GM19238 (cell line): ENCODE data around the gene ADARB2.
"Not testable (repeated sequence)": the region's sequence is repeated elsewhere in the genome, so short reads cannot be mapped to it uniquely, and the experiment has no call there.

Experiments used
- DNase-seq: peaks from one replicate; pipeline ENCODE4 v3.0.0; 2011; ENCODE audit warnings: low spot score; ENCODE audit not compliant: insufficient read length

Gene ADARB2

DNA sequence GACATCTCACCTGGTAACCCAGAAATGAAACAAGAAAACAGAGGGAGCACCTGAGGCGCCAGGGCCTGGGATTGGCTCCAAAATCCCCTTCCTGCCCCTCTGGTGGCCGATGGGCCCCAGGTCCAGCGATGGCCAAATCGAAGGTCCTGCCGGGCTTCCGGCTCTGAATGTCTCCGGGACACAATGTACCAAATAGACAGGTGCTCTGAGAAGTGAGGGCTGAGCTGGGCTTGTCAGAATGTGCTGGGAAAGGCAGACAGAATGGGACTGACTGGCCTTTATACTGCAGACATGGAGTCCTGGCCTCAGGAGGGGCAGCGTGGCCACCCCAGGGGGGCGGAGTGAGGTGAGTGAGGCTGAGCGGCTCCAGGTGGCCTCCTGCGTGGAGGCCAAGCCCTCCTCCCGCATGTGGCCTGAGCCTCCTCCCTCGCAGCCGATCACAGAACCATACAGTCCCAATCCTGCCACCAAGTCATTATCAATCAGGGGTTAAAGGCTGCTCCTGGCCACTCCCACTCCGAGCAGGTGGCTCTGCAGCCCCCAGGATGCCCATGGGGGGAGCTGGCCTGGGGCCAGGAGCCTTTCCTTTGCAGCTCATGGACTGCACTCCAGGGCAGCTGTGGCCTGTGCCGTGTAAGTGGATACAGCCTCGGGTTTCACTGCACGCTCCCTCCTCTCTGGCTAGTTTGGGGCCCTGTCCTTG is 185.5 kb downstream of the ADARB2 start:
- DNase-seq, result no peak

DNA sequence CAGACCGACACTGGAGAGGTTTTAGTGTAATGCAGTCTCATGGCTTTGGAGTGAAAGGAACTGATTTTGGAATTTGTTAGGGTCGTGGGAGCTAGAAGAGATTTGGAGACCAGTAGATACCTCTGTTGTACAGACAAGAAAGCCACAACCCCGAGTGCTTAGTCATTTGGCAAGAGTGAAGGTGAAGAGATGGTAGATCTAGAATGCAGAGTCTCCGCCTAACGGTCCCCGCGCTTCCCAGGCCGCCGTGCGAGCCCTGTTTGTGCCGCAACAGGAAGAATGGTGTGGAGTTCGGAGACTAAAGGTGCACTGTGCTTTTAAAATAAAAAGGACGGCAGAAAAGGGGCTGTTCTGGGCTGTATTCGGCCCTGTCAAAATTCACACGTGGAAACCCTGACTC is 186.7 kb downstream of the ADARB2 start:
- no peak for DNase-seq

DNA sequence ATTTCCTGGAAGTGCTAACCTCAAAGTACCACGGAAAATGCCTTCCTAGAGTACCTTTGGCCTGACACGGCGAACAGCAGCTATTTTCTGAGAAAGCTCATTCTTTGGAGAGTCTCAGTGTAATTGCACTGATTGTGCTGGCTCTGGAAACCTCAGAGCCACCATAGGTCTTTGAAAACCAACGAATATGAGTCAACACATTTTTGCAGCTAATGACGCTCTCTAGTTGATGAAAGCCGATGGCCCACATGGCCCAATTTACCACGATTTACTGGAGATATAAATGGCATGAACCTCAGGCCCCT is 187.1 kb downstream of the ADARB2 start:
- DNase-seq, result no peak

DNA sequence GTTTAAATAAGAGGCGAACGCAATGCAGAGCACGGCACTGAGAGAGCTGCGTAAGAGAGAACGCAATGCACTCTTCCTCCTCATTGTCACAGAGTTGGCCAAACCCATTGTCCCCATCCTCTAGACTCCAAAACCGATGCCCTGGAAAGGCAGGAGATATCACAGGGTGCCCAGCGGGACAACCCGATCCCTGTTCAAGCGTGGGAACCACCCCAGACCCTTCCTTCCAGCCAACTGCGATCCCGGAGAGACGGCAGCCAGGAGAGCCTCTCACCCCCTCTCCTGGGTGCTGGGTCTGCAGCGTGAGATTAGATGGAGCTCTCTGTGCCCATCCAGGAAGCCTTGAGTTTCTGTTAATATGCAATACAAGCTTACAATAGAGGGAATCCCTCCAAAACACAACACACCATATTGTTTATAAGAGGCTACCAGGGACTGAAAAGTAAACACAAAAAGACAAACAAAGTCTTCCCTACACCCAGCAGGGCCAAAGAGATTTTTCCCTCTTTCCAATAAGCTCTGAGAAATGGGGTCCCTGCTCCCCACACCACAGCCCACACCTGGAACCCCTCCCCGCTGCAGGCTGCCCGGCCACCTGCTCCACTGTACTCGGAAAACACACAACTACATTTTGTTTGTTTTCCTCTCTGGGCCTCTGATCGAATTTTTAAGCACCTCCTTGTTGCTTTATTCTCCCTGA is 187.6 kb downstream of the ADARB2 start:
- no peak for DNase-seq

DNA sequence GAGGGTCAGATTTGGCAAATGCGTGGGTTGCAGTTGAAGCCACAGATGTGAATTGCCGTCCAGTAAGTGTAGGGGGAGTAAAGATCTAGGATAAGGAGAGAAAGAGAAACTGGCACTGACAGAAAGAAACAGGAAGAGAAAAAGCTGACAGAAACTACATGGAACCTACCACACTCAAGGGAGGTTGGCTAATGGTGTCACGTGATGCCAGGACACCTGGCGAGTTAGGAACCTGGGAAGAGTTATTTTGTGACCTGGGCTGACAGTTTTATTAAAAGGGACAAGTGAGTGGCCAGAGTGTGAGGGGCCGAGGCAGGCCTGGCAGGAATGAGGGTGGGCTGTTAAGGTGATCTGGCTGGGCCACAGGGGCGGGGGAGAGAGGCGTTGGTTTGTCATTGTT is 188.7 kb downstream of the ADARB2 start:
- no peak for DNase-seq

DNA sequence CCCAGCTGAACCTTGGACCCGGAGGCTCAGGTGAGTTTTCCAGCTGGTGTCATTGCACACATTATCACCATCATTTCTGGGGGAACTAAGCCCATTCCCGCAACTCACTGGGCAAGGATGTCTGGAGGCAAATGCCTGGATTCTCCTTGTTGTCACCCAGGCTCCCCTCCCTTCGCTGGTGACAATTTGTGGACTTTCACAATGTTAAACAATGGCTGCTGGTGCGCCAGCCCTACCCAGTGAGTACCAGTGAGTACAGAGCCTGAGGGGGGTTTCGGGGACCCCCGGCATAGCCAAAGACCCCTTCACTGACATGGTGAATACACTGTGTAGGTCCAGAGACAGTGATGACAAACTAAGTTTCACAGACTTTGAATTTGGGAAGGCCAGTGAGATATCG is 189.2 kb downstream of the ADARB2 start:
- no peak for DNase-seq

DNA sequence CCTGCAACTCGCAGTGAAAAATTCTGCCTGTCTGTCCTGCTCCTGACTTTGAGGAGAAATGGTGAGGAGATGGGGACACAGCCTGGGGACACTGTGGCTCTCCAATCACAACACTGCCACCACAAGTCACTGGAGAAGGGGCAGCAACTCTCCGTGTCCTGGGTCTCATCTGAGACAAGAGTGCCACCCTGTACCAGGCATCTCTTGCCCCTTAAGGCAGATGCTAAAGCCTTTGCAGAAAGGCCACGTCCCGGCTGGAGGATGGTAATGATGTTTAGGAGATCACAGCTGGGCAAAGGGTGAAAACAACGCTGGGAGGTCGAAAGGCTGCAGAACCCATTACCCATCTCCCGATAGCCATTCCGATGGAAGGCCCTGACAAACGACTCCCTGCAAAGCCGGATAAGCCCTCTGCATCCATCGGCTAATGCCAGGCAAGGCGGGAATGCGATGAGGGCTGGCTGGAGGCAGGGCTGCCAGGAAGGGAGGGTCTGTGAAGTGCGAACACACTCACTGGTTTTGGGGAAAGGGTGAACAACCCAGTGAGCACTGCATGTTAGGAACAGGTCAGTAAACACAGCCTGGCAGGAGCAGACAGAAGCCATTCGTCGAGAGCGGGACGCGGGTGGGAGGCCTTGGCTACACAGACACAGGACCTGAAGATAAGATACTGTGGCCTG is 190.8 kb downstream of the ADARB2 start:
- DNase-seq, result no peak

DNA sequence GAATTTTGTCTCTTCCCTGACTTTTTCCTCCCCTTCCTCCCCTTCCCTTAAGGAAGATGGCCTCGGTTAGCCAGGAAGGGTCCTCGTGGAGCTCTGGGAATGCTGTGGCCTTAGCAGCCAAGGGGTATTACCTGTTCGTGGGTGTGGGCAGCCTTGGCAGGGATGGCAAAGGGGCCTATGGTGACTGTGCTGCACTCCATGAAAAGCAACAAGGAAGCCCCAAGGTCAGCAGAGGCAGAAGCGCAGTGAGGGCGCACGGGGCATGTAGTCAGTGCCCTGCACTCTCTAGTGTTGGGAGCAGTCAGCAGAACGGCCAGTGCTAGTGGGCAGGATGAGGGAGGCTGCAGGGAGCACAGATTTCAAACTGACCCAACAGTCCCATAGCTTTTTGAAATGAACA is 191.8 kb downstream of the ADARB2 start:
- no peak for DNase-seq

DNA sequence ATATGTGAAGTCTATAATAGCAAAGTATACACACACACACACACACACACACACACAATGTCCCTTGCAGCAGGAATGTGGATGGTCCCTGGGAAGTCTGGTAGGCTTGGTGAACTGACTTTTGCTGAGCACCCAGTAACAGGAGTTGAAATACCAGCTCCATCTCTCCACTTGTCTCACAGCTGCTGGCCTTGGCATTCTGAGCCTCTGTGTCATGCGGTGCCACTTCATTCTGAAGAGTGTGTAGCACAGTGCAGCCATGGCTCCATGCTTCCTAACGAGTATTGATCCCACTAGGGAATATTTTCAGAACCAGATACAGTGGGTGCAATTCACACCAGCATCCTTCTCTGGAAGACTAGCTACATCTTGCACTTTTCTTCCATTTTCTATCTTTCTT is 192.4 kb downstream of the ADARB2 start:
- DNase-seq, result no peak

DNA sequence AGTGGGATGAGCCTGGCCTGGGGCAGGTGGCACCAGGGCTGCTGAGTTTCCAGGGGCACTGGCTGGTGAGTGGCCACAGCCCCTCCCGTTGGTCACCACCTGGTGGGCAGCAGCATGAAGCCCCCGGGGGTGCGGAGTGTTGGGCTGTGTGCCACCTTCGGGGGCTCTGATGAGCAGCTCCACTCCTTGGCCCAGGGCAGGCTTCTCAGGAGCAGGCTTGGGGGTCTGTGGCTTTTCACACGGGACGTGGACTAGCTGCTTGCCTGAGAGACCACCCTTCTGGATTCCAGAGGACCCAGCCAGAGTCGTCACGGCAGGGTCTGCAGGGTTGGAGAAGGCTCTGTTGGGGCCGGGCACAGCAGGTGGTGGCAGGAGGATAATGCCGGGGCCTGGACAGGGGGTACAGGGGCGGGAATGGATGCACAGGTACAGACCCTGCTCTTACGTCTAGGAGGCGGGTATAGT is 193.1 kb downstream of the ADARB2 start:
- no peak for DNase-seq

DNA sequence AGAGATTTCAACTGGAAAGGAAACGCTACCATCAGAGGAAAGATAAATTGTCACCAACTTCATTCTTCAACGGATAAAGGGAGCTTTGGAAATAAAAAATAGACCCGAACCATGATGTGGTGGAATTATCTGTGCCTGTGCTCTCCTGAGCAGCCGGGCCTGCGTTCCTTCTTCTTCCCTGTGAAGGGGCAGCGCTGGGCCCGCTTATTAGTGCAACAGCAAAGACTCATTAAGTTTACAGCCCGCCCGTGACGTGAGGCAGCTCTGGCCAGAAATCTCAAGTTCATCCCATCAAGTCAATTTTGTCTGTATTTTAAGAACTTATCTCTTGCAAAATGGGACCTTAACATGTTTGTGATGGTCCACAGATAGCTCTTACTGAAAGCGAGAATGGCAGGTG is 193.7 kb downstream of the ADARB2 start:
- no peak for DNase-seq

DNA sequence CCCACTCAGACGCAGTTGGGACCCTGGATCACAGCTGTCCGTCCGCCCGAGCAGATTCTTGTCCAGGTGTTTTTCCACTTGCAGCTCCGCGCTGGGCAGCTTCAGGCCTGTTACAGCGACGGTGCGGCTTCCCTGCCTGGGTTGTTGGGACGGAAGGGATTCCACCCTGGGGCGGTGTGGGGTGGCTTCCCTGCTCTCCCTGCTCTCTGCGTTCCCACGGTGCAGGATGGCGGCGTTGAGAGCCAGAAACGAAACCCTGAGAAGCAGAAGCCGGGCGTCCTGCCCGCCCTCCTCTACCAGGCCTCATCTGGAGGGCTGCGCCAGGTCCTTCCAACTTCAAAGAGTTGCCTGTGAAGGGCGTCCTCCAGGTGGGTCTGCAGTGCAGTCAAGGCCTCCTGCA is 194.4 kb downstream of the ADARB2 start:
- DNase-seq, result no peak

DNA sequence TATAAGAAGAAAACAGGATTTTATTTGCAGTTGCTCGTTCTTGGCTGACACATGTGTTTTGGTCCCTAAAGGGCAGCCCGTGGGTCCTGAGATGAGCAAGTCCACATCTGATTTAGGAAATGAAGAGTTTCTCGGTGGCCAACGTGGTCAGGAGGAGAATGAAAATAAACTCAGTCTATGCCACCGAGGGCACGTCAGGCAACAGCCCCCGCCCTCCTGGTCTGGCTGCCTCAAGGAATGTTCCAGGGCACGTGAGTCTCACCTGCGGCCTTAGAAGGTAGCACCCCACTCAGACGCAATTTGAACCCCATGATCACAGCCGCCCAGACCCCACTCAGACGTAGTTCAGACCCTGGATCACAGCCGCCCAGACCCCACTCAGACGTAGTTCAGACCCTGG is 197.2 kb downstream of the ADARB2 start:
- DNase-seq, result no peak

DNA sequence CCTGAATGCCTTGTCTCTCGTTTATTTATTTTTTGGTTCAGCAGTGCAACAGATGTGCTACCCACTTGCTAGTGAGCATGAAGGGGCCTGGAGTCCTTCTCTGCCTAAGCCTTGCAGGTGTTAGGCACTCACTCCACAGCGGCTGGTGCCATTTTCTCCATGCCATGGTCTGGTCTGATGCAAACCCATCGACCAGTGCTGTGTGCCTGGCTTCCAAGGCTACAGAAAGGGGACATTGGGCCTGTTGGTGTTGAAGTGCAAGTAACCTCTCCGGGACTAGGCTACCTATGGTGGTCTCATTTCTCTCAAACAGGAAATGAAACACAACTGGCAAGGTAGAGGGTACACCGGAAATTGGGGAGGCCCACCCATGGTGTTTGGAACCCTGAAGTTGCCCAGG is 198.1 kb downstream of the ADARB2 start:
- no peak for DNase-seq

DNA sequence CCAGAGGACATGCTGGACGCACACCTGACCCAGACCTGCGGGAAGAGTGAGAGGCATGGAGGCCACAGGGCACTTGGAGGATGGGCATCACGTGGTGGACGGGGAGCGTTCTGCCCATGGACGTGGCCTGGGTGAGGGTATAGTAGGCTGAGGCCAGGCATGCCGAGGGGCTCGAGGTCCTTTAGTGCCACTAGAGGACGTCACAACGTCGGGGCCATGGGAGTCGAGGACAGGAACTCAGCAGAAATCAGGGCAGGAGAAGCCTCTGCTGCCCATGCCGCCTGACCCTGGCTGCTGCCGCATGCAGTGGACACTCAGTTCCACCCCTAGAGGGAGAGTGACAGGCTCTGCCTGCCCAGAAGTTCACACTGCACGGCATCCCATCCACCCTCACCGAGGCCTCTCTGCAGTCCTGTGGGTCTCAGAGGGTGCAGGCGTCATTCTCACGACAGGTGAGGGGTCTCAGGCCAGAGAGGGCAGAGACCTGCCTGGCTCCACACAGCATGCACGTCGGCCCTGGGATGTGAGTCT is 198.7 kb downstream of the ADARB2 start:
- DNase-seq, result no peak

DNA sequence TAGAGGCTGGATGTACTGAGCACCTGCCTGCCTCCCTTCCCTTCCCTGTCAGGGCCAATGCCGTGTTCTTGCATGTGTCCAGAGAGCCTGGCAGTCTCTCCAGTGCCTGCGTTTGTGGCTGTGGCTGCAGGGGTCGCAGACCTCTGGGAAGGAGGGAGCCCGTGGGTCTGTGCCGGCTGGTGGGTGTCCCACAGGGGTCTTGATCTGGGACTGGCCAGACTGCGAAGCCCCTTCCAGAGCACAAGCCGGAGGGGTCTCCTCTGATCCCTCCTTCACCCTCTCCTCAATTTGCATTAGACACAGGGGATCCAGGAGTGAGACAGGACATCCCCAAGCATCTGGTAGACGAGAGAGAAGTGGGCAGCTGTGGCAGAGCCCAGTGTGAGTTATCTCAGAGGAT is 199.2 kb downstream of the ADARB2 start:
- no peak for DNase-seq

DNA sequence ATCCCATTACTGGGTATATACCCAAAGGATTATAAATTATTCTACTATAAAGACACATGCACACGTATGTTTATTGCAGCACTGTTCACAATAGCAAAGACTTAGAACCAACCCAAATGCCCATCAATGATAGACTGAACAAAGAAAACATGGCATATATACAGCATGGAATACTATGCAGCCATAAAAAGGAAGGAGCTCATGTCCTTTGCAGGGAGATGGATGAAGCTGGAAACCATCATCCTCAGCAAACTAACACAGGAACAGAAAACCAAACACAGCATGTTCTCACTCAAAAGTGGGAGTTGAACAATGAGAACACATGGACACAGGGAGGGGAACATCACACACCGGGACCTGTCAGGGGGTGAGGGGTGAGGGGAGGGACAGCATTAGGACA is 199.9 kb downstream of the ADARB2 start:
- not testable (repeated sequence) for DNase-seq

DNA sequence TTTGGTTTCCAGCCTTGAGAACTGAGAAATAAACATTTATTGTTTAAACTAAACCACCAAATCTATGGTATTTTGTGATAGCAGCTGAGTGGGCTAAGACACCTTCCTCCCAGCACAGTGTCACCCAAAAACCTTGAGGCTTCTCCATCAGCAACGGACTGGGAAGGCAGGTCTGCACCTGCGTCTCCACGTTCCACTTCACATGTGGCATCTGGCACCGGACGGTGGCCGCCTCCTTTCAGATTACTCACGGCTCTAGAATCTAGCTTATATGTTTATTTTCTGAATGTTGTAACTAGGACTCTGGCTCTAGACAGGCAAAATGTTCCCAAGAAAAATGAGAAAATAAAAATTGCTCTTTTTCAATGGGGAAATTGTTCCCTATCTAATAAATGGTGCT is 201.0 kb downstream of the ADARB2 start:
- no peak for DNase-seq

DNA sequence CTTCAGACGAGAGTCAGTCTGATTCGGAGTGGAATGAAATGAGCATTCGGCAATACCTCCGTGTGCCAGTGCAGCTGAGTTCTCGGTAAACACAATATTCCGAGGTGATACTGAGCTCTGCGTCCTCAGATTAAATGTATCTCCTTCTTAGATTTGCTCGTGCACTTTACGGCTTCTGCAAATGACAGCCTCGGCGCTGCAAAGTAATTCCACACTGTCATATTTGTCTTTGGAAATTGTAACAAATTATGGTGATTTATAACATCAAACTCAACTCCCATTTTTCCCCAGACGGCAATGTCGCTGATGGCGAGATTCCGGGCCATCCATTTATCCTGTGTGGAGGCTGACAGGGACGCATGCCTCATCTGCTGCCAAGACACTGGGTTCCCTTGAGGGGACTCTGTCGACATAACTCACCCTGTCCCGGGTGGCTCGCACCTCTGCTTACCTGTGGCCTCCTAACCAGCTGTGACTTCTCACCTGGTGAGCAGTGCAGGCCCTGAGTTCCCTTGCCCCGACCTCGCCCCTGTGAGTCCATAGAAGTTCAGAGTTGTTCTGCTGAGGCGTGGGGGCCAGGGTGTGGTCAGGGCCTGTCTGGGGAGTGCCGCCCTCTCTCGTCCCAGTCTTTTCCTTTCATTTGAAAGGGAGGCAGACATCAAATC is 201.9 kb downstream of the ADARB2 start:
- DNase-seq, result no peak

DNA sequence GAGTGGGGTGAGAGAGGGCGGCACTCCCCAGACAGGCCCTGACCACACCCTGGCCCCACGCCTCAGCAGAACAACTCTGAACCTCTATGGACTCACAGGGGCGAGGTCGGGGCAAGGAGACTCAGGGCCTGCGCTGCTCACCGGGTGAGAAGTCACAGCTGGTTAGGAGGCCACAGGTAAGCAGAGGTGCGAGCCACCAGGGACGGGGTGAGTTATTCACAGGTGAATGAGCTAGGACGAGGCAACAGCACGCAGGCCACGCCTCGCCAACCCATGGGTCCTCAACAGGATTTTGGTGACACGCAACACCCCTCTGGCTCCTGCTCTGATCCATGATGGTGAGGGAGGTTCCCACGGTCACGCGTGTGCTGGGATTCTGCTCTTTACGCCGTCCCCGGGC is 202.5 kb downstream of the ADARB2 start:
- no peak for DNase-seq

DNA sequence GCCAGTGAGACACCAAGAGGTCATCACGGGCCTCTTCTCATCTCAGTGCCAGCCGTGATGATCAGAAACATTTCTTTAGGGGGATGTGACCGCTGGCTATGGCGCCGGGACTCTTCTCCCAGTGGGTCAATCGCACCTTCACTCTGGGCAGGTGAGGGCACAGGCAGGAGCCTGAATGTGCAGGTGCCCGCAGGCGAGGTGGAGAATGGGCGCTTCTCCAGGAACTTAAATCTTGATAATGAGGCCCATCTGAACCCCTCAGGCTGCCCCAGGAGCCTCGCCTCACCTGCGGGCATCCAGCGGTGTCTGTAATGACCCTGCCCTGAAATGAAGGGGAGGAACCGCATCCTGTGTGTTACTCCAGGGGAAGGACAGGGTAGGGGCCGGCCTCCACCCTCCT is 204.7 kb downstream of the ADARB2 start:
- no peak for DNase-seq
